ENCODE data around the gene MBLAC1. TPM values are rescaled to one million over a fixed set of nuclear protein-coding genes. Genes with fewer than 3 reads are reported as not detected.
A peak's percentile ranks its signal among the peaks of the same experiment; 100 is the strongest.

The MBLAC1 gene
- total RNA-seq, 1 experiment from 2014 or later = not detected

DNA sequence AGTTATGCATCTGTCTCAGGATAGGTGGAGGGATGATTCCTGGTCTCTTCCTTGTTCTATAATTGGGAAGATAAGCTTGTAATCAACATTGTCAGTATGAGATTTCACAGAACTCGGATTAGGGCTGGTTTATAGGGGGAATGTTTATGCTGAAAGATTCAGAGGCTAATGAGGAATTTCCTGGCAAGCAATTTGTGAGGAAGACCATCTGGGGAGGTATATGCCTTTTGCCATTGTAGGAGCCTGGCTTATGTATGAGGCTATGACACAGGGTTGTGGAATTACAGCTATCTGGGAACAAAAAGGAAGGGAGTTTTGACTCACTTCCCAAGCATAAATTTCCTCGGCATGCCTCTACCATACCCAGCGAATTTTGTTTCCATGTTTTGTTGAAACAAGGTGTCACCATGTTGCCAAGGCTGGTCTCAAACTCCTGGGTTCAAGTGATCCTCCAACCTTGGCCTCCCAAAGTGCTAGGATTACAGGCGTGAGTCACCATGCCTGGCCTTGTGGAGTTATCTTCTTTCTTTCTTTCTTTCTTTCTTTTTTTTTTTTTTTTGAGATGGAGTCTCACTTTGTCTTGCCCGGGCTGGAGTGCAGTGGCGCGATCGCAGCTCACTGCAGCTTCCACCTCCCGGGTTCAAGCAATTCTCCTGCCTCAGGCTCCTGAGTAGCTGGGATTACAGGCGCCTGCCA lies 39.6 kb upstream of the MBLAC1 start:
- Histone ChIP-seq H4K20me1 (ENCODE audit: insufficient read depth, low read depth, low read length) (no peaks in the 10 kb centered on the region), H3K79me2 (ENCODE audit: low read length) (peaks cover 11% of the 10 kb centered on the region), H3K4me1 (ENCODE audit: low read length) (peaks cover 27% of the 10 kb centered on the region), H3K27ac (ENCODE audit: low read length) (no peak overlapping the region), H2AFZ (ENCODE audit: low read length) (no peak overlapping the region), H3K9me2 (replicated peaks; ENCODE audit: insufficient read depth, low read length) (no peaks in the 10 kb centered on the region), H3K4me3 (ENCODE audit: low read length) (no peak overlapping the region), H3K36me3 (ENCODE audit: insufficient read depth, low read length) (no peaks in the 10 kb centered on the region; the same call in 1 of the 2 replicates), H3K27me3 (ENCODE audit: low read length) (no peaks in the 10 kb centered on the region), H3K9ac (ENCODE audit: low read length) (no peak overlapping the region), H3K9me3 (ENCODE audit: low read length) (no peaks in the 10 kb centered on the region), H3K4me2 (ENCODE audit: low read depth, low read length, poor library complexity, severe bottlenecking) (no peak overlapping the region)
- no peak for DNase-seq

- peaks cover 20% of the 10 kb centered on the region for H3K4me1 ChIP-seq (ENCODE audit: low read length)
- peak overlapping the region; percentile 96 for H3K4me3 ChIP-seq (ENCODE audit: low read length)
- H3K79me2 ChIP-seq (ENCODE audit: low read length) = peaks cover 11% of the 10 kb centered on the region
- H3K9me2 ChIP-seq (replicated peaks; ENCODE audit: insufficient read depth, low read length) = no peaks in the 10 kb centered on the region
- H3K27ac ChIP-seq (ENCODE audit: low read length) = peak overlapping the region; percentile 55; the same call in 1 of the 2 replicates
- peak overlapping the region; percentile 96 for H3K4me2 ChIP-seq (ENCODE audit: low read depth, low read length, poor library complexity, severe bottlenecking)
- no peaks in the 10 kb centered on the region for H4K20me1 ChIP-seq (ENCODE audit: insufficient read depth, low read depth, low read length)
- peaks cover 4% of the 10 kb centered on the region; the same call in 1 of the 2 replicates for H3K36me3 ChIP-seq (ENCODE audit: insufficient read depth, low read length)
- H3K9me3 ChIP-seq (ENCODE audit: low read length) = no peaks in the 10 kb centered on the region
- peak; percentile 59 for DNase-seq
- H3K27me3 ChIP-seq (ENCODE audit: low read length) = no peaks in the 10 kb centered on the region
- peak overlapping the region; percentile 77 for H2AFZ ChIP-seq (ENCODE audit: low read length)
- peak overlapping the region; percentile 94 for H3K9ac ChIP-seq (ENCODE audit: low read length)
Observed at GRCh38 chr7:100088095-100088620, 38.6 kb upstream of the MBLAC1 start.

GRCh38 chr7:100088621-100089457 lies 37.9 kb upstream of the MBLAC1 start, which contains the start of gene COPS6:
COPS6 (plus strand) TSS chr7:100088969; CDS start chr7:100088991, 22 bp downstream.
- Histone ChIP-seq H3K79me2 (ENCODE audit: low read length) (peaks cover 11% of the 10 kb centered on the region), H3K4me1 (ENCODE audit: low read length) (peaks cover 20% of the 10 kb centered on the region), H3K9me3 (ENCODE audit: low read length) (no peaks in the 10 kb centered on the region), H3K4me3 (ENCODE audit: low read length) (peak within 1 kb of the TSS; percentile 96), H3K9me2 (replicated peaks; ENCODE audit: insufficient read depth, low read length) (no peaks in the 10 kb centered on the region), H3K4me2 (ENCODE audit: low read depth, low read length, poor library complexity, severe bottlenecking) (peak within 1 kb of the TSS; percentile 96), H4K20me1 (ENCODE audit: insufficient read depth, low read depth, low read length) (no peaks in the 10 kb centered on the region), H3K9ac (ENCODE audit: low read length) (peak within 1 kb of the TSS; percentile 94), H3K36me3 (ENCODE audit: insufficient read depth, low read length) (peaks cover 9% of the 10 kb centered on the region; the same call in 1 of the 2 replicates), H3K27me3 (ENCODE audit: low read length) (no peaks in the 10 kb centered on the region), H3K27ac (ENCODE audit: low read length) (peak within 1 kb of the TSS; percentile 55; the same call in 1 of the 2 replicates), H2AFZ (ENCODE audit: low read length) (peak within 1 kb of the TSS; percentile 77)
- peak; percentile 93 for DNase-seq

DNA sequence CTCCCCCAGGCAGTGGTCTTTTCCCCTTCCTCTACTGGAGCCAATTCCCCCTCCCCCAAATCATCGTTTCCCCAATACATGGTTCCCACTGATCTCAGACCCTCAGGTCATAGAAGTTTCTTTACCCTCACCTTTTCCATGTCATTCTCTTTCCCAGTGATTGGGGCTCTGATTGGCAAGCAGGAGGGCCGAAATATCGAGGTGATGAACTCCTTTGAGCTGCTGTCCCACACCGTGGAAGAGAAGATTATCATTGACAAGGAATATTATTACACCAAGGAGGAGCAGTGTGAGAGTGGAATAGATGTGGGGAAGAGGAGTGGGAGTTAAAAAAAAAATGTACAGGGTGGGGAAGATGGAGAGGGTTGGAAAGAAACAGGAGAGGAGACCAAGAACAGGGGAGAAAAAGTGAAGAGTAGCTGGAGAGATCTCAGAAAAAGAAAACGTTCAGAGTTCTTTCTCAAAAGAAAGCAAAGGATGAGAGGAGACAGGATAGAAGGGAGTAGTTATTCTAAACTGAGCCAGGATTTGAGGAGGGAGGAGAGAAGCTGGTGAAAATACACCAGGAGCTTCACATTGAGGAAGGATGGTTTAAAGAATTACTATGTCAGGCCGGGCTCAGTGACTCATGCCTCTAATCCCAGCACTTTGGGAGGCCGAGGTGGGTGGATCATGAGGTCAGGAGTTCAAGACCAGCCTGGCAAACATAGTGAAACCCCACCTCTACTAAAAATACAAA lies 37.1 kb upstream of the MBLAC1 start:
- no peaks in the 10 kb centered on the region for H3K27me3 ChIP-seq (ENCODE audit: low read length)
- no peaks in the 10 kb centered on the region for H4K20me1 ChIP-seq (ENCODE audit: insufficient read depth, low read depth, low read length)
- H3K9me2 ChIP-seq (replicated peaks; ENCODE audit: insufficient read depth, low read length) = no peaks in the 10 kb centered on the region
- peaks cover 20% of the 10 kb centered on the region for H3K4me1 ChIP-seq (ENCODE audit: low read length)
- H3K36me3 ChIP-seq (ENCODE audit: insufficient read depth, low read length) = peaks cover 17% of the 10 kb centered on the region; the same call in 1 of the 2 replicates
- no peaks in the 10 kb centered on the region for H3K9me3 ChIP-seq (ENCODE audit: low read length)
- H3K27ac ChIP-seq (ENCODE audit: low read length) = peak overlapping the region; percentile 55; the same call in 1 of the 2 replicates
- peak overlapping the region; percentile 94 for H3K9ac ChIP-seq (ENCODE audit: low read length)
- no peak overlapping the region; the same call in 1 of the 2 replicates for H2AFZ ChIP-seq (ENCODE audit: low read length)
- peak overlapping the region; percentile 96 for H3K4me3 ChIP-seq (ENCODE audit: low read length)
- no peak for DNase-seq
- H3K4me2 ChIP-seq (ENCODE audit: low read depth, low read length, poor library complexity, severe bottlenecking) = peak overlapping the region; percentile 96
- H3K79me2 ChIP-seq (ENCODE audit: low read length) = peaks cover 11% of the 10 kb centered on the region

GRCh38 chr7:100090527-100091410 lies 36.0 kb upstream of the MBLAC1 start:
- DNase-seq = no peak
- Histone ChIP-seq H2AFZ (ENCODE audit: low read length) (no peak overlapping the region), H3K4me3 (ENCODE audit: low read length) (no peak overlapping the region), H3K36me3 (ENCODE audit: insufficient read depth, low read length) (peaks cover 25% of the 10 kb centered on the region; the same call in 1 of the 2 replicates), H3K27ac (ENCODE audit: low read length) (no peak overlapping the region), H3K4me2 (ENCODE audit: low read depth, low read length, poor library complexity, severe bottlenecking) (no peak overlapping the region), H3K4me1 (ENCODE audit: low read length) (peaks cover 20% of the 10 kb centered on the region), H3K9me2 (replicated peaks; ENCODE audit: insufficient read depth, low read length) (no peaks in the 10 kb centered on the region), H3K27me3 (ENCODE audit: low read length) (no peaks in the 10 kb centered on the region), H3K9ac (ENCODE audit: low read length) (no peak overlapping the region), H3K79me2 (ENCODE audit: low read length) (peaks cover 11% of the 10 kb centered on the region), H4K20me1 (ENCODE audit: insufficient read depth, low read depth, low read length) (0 out of 2 replicates have a peak, but pooled peaks cover 3% of the 10 kb centered on the region), H3K9me3 (ENCODE audit: low read length) (no peaks in the 10 kb centered on the region)

DNA sequence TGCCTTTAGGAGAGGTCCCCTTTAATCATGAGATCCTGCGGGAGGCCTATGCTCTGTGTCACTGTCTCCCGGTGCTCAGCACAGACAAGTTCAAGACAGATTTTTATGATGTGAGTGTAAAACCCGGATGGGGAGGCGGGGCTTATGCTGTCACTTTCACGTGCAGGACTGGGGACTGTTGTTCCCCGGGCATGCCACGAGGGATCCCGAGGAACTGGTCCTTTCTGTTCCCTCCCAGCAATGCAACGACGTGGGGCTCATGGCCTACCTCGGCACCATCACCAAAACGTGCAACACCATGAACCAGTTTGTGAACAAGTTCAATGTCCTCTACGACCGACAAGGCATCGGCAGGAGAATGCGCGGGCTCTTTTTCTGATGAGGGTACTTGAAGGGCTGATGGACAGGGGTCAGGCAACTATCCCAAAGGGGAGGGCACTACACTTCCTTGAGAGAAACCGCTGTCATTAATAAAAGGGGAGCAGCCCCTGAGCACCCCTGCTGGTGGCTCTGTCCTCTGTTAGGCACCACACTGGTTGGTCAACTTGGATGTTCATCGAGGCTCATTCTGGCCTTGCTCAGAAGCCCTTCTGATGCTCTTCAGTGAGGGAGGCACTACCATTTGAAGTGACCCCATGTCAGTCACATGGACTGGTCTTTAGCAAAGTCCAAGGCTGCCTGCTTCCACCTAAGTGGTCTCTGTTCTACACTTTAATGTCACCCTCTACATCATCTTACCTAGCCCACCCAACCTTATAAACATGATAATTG lies 35.2 kb upstream of the MBLAC1 start:
- H3K27ac ChIP-seq (ENCODE audit: low read length) = no peak overlapping the region
- peaks cover 11% of the 10 kb centered on the region for H3K79me2 ChIP-seq (ENCODE audit: low read length)
- no peak overlapping the region for H3K4me3 ChIP-seq (ENCODE audit: low read length)
- H3K27me3 ChIP-seq (ENCODE audit: low read length) = no peaks in the 10 kb centered on the region
- H2AFZ ChIP-seq (ENCODE audit: low read length) = no peak overlapping the region
- DNase-seq = peak; percentile 59
- H3K36me3 ChIP-seq (ENCODE audit: insufficient read depth, low read length) = peaks cover 31% of the 10 kb centered on the region; the same call in 1 of the 2 replicates
- H4K20me1 ChIP-seq (ENCODE audit: insufficient read depth, low read depth, low read length) = 0 out of 2 replicates have a peak, but pooled peaks cover 3% of the 10 kb centered on the region
- H3K9ac ChIP-seq (ENCODE audit: low read length) = no peak overlapping the region
- H3K4me1 ChIP-seq (ENCODE audit: low read length) = peaks cover 20% of the 10 kb centered on the region
- H3K4me2 ChIP-seq (ENCODE audit: low read depth, low read length, poor library complexity, severe bottlenecking) = no peak overlapping the region
- H3K9me3 ChIP-seq (ENCODE audit: low read length) = no peaks in the 10 kb centered on the region
- H3K9me2 ChIP-seq (replicated peaks; ENCODE audit: insufficient read depth, low read length) = no peaks in the 10 kb centered on the region
